Measurements from ENCODE around the gene SAYSD1.

The SAYSD1 gene

DNA sequence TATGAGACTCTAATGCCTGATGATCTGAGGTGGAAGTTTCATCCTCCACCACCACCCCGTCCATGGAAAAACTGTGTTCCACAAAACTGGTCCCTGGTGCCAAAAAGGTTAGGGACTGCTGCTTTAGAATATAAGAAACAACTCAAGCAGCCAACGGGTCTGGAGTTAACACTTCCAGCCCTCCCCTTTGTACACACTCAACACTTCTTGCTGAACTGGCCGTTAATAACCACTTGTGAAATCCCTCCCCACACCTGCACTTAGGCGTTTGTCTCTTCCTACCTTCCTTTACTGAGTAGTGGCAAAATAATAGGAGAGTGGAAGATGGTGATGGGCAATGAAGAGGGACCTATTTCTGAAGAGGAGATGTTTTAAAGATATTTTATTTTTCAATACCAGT is 10.5 kb downstream of the SAYSD1 start:
- TF ChIP-seq, protein P1, sequence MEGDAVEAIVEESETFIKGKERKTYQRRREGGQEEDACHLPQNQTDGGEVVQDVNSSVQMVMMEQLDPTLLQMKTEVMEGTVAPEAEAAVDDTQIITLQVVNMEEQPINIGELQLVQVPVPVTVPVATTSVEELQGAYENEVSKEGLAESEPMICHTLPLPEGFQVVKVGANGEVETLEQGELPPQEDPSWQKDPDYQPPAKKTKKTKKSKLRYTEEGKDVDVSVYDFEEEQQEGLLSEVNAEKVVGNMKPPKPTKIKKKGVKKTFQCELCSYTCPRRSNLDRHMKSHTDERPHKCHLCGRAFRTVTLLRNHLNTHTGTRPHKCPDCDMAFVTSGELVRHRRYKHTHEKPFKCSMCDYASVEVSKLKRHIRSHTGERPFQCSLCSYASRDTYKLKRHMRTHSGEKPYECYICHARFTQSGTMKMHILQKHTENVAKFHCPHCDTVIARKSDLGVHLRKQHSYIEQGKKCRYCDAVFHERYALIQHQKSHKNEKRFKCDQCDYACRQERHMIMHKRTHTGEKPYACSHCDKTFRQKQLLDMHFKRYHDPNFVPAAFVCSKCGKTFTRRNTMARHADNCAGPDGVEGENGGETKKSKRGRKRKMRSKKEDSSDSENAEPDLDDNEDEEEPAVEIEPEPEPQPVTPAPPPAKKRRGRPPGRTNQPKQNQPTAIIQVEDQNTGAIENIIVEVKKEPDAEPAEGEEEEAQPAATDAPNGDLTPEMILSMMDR (IDR thresholded peaks at IDR 0.05), result no peak

DNA sequence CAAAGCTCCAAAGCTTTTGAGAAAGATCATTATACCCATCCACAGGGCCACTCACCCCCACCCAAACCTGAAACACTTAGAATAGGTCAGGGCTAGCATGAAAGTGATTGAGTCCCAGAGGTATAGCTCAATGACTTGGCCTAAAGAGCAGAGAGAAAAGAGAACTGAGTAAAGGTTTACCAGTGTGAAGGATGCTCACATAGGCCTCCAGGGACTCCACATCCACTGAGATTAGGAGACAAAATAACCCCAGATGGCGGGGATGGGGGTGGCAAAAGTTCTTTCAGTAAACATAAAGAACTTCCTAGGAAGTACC is 12.2 kb downstream of the SAYSD1 start:
- TF ChIP-seq, protein P1 (IDR thresholded peaks at IDR 0.05), result no peak

DNA sequence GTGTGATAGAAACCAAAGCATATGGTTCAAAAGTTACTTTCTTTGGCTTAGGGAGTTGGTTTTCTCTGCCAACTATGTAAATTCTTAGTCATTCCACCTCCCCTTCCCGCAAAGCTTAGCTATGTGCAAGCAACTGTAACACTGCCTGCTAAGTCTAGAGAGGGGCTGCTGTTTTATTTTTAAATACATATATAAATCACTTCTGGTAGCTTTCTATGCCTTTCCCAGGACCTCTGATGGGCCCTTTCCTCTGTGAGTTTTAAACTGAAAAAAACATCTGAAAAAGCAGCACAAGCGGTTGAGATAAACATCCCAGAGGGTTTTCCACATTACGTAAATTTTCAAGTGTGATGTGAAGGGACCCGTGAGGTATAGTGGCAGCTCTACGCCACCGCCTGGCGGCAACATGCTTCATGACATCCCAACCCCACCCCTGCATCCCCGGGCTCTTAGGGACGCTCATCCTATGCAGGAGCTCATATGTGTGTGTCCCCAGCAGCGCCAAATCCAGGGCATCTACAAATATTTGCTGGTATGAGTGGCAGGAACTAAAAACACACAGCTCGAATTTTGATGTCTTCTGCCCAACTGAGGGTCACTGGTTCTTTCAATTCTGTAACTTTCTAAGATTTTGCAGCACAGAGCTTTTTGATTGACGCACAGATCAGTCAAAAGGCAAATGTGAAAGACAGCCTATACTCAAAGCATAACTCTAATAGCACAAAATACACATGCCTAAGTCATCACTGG is 12.7 kb downstream of the SAYSD1 start:
- TF ChIP-seq, protein P1 (IDR thresholded peaks at IDR 0.05), result peak; percentile 22; the same call in 1 of the 2 replicates

DNA sequence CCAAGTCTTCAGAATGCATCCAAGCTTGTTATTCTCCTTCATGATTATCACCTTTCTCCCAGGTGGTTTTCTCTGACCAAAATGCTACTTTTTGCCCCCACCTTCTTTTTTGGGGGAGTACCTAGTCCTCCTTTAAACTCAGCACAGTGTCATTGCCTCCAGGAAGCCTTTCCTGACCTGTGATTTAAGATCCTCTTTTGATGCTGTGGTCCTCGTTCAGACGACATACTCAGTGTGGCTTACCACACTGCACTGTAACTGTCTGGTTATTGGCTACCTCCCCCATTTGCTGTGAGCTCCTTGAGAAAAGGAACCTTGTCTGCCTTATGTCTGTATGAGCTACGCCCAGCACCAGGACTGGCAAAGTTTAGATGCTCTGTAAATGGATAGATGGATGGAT is 14.6 kb downstream of the SAYSD1 start:
- TF ChIP-seq, protein P1 (IDR thresholded peaks at IDR 0.05), result no peak

DNA sequence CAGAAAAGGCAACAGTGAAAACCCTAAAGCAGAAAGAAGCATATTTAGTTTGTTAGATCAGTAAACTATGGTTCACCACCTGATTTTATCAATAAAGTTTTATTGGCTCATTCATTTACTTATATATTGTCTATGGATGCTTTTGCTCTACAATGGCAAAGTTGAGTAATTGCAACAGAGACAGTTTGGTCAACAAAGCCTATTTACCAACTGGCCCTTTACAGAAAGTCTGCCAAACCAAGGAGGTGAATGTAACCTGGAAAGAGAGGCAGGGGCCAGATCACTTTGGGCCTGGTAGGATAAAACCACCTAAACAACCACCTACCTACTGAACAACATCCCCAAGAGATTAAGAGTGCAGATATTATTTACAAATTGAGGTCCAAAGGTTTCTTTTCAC is 19.4 kb downstream of the SAYSD1 start:
- TF ChIP-seq, protein P1 (IDR thresholded peaks at IDR 0.05), result no peak

DNA sequence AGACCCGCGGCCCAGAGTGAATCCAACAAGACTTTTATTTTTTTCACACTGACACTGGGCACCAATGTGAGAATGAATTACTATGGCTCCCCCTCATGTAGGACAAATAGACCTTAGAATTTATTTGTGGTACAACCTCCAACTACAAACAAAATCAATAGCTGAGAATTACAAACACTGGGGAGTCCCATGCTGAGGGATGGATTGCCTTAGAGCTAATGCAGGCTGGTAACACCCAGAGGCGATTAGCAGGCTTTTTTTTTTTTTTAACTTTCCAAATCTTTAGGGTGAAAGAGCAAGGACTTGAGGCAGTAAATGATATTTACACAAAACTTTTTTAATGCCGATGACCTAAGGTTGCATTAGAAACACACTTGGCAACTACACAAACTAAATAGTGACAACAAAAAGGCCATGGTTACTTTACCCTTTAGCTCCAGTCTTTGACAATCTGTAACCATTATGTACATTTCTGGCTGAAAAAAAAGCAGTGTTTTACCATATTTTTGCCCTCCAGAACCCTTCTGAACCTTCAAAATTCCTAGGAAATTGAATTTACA is 21.8 kb downstream of the SAYSD1 start:
- TF ChIP-seq, protein P1 (IDR thresholded peaks at IDR 0.05), result no peak

DNA sequence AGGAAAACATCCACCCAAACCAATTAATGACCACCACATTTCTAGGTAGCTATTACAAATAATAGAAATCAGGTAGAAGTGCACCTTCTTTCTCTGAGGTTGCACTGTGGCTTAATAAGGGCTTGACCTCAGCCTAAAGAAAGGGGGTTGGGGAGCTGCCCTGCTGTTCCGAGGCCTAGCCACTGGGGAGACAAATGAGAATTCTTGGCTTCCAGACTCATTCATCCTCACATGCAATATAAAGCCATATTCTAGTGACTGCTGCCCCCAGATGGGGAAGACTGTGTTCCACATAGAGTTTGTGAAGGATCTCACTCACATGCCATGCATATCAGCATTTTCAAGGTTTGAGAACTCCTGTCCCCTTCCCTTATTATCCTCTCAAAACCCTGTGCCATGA is 22.9 kb downstream of the SAYSD1 start:
- TF ChIP-seq, protein P1 (IDR thresholded peaks at IDR 0.05), result 0 out of 2 replicates have a peak, but pooled peaks have one; percentile 16
